LNCaP clone FGC (cell line): ENCODE data around the gene IST1.

Experiments used
- DNase-seq: peaks from one replicate; pipeline ENCODE4 v3.0.0-alpha.2; 2011; ENCODE audit warnings: low read depth
- H3K4me3 ChIP-seq: 2 replicates; pipeline ENCODE4 v1.5.1; 2011; ENCODE audit warnings: mild to moderate bottlenecking, low read depth, low read length, control low read depth
- TF ChIP-seq, protein P1 (sequence below): IDR thresholded peaks from 2 replicates; pipeline ENCODE4 v1.5.1; 2012; ENCODE audit warnings: mild to moderate bottlenecking; ENCODE audit not compliant: control insufficient read depth, insufficient read depth; ENCODE audit errors: extremely low read depth

The IST1 gene

DNA sequence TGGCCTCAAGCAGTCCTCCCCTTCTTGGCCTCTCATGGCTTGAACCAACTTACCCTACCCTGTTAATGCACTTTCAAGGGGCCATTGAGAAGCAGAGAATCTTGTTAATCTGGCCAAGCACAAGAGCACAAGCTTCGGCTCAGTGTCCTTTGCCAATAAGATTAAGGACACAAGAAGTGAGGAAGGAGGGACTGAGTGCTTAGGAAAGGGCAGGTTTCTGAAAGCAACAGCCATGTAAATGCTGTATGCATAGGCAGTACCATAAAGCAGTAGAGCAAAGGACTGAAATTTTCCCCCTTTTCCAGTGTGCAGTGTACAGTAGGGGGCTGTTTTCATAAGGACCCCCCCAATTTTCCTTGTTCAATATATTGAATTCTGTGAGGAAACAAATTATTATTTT, 37.7 kb downstream of the IST1 start:
- DNase-seq, result no peak
- H3K4me3 ChIP-seq, result no peak overlapping the region
- TF ChIP-seq, protein P1, sequence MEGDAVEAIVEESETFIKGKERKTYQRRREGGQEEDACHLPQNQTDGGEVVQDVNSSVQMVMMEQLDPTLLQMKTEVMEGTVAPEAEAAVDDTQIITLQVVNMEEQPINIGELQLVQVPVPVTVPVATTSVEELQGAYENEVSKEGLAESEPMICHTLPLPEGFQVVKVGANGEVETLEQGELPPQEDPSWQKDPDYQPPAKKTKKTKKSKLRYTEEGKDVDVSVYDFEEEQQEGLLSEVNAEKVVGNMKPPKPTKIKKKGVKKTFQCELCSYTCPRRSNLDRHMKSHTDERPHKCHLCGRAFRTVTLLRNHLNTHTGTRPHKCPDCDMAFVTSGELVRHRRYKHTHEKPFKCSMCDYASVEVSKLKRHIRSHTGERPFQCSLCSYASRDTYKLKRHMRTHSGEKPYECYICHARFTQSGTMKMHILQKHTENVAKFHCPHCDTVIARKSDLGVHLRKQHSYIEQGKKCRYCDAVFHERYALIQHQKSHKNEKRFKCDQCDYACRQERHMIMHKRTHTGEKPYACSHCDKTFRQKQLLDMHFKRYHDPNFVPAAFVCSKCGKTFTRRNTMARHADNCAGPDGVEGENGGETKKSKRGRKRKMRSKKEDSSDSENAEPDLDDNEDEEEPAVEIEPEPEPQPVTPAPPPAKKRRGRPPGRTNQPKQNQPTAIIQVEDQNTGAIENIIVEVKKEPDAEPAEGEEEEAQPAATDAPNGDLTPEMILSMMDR, result no peak

DNA sequence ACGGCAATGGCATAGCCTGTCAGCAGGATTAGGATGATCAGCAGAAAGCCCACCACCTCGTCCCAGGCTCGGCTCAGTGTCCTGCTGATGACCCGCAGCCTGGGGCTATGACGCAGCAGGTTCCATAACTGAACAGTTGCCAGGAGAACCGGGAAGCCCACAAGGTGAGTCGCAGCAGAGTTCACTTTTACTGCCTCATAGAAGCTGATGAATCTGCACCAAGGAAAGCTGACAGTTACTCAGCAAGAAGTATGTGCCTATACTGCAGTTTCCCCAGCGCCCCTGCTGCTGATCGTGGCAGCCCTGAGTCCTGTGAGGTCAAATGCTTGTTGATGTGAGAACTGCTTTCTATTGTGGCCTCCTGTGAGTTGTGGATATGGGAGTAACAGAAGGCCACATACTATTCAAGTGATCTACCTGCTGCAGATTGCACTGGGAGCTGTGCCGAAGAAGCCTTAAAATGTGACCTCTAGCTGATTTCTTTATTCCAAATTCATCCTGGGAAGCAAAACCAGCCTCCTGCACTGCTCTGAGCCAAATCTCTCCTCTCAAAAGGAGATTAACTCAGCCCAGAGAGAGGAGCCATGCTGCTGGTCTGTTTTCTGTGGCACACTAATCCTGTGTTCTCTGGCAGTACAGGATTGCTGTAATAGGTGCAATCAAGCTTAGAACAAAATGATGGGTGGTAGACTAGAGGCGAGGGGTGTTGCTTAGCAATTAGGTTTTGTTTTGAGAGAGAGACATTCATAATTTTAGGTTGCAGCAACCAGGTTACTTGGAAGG, 38.8 kb downstream of the IST1 start:
- TF ChIP-seq, protein P1, result no peak
- DNase-seq, result no peak
- no peak overlapping the region for H3K4me3 ChIP-seq

DNA sequence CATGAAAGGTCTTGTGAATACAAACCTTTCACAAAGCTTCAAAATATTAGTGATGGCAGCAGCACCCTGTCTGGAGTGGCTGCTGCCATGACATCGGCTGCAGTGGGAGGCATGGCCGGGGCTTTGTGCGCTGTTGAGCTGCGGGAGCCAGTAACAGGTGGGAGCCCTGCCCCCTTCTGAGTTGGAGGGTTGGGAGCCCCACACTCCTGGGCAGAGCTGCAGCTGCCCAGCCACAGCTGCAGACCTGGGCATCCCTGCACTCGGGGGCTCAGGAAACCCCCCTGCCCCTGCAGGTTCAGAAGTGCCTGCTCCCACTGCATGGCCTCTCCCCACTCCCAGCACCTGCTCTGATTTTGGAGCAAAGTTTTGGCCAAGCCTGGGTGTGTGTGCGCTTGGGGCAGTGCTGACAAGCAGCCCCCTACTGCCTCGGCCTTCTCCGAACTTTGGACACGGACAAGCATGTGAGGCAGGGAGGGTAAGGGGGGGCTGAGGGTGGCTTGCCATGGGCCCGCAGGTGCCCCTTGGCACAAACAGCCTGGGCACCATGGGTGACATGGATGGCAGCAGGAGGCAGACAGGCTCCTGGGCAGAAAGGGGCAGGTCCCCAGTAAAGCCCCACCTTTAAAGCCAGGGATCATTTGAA, 42.7 kb downstream of the IST1 start:
- TF ChIP-seq, protein P1, result no peak

DNA sequence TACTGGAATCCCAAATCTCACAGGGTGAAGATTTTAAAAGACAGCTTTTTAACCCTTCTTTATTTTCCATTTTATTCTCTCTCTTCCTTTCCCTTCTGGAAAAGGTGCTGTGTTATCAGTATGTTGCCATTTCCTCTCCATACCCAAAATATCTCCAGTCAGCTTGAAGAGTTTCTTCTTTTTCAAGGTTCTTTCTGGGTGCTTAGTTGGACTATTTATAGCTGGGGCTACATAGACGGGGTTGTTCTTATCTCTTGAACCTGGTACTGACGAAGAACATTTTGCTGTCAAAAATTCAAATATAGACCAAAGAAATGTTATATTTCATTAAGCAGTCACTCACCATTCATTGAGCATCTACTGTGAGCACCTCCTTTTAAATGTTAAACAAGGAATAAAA, 48.6 kb downstream of the IST1 start:
- no peak overlapping the region for H3K4me3 ChIP-seq
- no peak for DNase-seq
- TF ChIP-seq, protein P1, result no peak

More for the DNA sequence above, 42.7 kb downstream of the IST1 start:
- H3K4me3 ChIP-seq, result no peak overlapping the region
- no peak for DNase-seq

DNA sequence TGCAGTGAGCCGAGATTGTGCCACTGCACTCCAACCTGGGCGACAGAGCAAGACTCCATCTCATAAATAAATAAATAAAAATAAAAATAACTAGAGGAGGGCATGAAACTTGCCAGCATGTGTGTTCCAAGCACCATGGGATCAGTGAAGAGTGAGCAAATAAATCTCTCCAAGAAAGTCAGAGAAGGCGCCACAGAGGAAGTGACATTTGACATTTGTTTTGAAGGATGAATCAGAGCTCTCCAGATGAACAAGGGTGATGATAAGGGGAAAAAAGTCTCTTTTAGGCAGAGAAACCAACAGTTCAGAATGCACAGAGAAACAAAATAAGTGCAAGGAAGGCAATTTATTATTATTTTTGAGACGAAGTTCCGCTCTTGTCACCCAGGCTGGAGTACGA, 50.3 kb downstream of the IST1 start:
- TF ChIP-seq, protein P1, result no peak
- DNase-seq, result no peak
- H3K4me3 ChIP-seq, result no peak overlapping the region

DNA sequence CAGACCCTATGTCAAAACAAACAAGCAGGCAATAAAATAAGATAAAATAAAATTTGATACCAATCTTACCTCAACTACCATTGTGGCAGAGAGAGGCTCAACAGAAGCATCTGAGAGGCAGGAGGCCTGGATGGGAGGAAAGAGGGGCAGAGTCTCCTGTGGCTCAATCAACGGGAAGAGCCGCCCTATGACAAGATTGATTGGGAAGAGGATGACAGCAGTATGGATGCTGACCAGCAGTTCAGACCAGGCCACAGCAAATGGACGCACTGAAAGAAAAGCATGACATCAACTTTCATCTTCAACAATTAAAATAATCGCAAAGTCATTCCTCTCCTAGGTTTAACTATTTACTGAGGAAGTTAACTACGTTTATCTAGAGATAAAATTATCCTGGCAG, 57.5 kb downstream of the IST1 start:
- DNase-seq, result no peak
- H3K4me3 ChIP-seq, result no peak overlapping the region
- TF ChIP-seq, protein P1, result no peak
